OCI-LY1 (cell line): ENCODE data around the gene FZR1.
"Not testable (repeated sequence)": the region's sequence is repeated elsewhere in the genome, so short reads cannot be mapped to it uniquely, and the experiment has no call there.

Experiments used
- H2AFZ ChIP-seq: fragments of 200-600 bp; sonication (generic), shearing (Covaris generic); 2 replicates; pipeline ENCODE4 v1.6.0; 2014; ENCODE audit warnings: antibody characterized with exemption, mild to moderate bottlenecking, low read length
- H3F3A ChIP-seq: fragments of 200-600 bp; sonication (generic), shearing (Covaris generic); 2 replicates; pipeline ENCODE4 v1.6.0; 2014; ENCODE audit warnings: mild to moderate bottlenecking, antibody characterized with exemption, low read length, moderate library complexity; ENCODE audit not compliant: insufficient read depth
- H3K27ac ChIP-seq: fragments of 200-600 bp; sonication (generic); 2 replicates; pipeline ENCODE4 v1.5.1; 2014; ENCODE audit warnings: low read length, mixed run types, mild to moderate bottlenecking, low read depth; ENCODE audit not compliant: poor library complexity, severe bottlenecking
- H3K27me3 ChIP-seq: fragments of 200-600 bp; sonication (generic); 2 replicates; pipeline ENCODE4 v1.6.0; 2014; ENCODE audit warnings: antibody characterized with exemption, mild to moderate bottlenecking, low read length, moderate library complexity; ENCODE audit not compliant: insufficient read depth
- H3K36me3 ChIP-seq: fragments of 200-600 bp; sonication (generic); 2 replicates; pipeline ENCODE4 v1.6.1; 2014; ENCODE audit warnings: mild to moderate bottlenecking, antibody characterized with exemption, low read length, moderate library complexity, mixed read lengths; ENCODE audit not compliant: insufficient read depth
- H3K4me1 ChIP-seq: fragments of 200-600 bp; sonication (generic); 2 replicates; pipeline ENCODE4 v1.5.1; 2014; ENCODE audit warnings: mild to moderate bottlenecking, low read length, moderate library complexity; ENCODE audit not compliant: insufficient read depth, severe bottlenecking
- H3K4me2 ChIP-seq: fragments of 200-600 bp; sonication (generic), shearing (Covaris generic); 2 replicates; pipeline ENCODE4 v1.6.1; 2014; ENCODE audit warnings: low read length
- H3K4me3 ChIP-seq: fragments of 200-600 bp; sonication (generic); 2 replicates; pipeline ENCODE4 v1.5.1; 2014; ENCODE audit warnings: low read length, low read depth, mild to moderate bottlenecking, mixed read lengths; ENCODE audit not compliant: poor library complexity, severe bottlenecking
- H3K79me2 ChIP-seq: fragments of 200-600 bp; shearing (Covaris generic); 2 replicates; pipeline ENCODE4 v1.6.1; 2016; ENCODE audit warnings: mixed run types, low read length, mixed read lengths; ENCODE audit not compliant: insufficient read depth
- H3K9ac ChIP-seq: fragments of 200-600 bp; sonication (generic), shearing (Covaris generic); 2 replicates; pipeline ENCODE4 v1.6.1; 2014; ENCODE audit warnings: mild to moderate bottlenecking, low read length, mixed read lengths
- H3K9me2 ChIP-seq: fragments of 200-600 bp; sonication (generic), shearing (Covaris generic); 2 replicates; pipeline ENCODE4 v1.6.1; 2014; ENCODE audit warnings: low read depth, mild to moderate bottlenecking, low read length, mixed read lengths
- H3K9me3 ChIP-seq: fragments of 200-600 bp; shearing (Covaris generic); 2 replicates; pipeline ENCODE4 v1.6.1; 2014; ENCODE audit warnings: low read length, mixed read lengths
- H4K20me1 ChIP-seq: fragments of 200-600 bp; sonication (generic), shearing (Covaris generic); 2 replicates; pipeline ENCODE4 v1.6.0; 2016; ENCODE audit warnings: mild to moderate bottlenecking, low read length; ENCODE audit not compliant: insufficient read depth
- CTCF ChIP-seq: fragments of 200-600 bp; sonication (generic), shearing (Covaris generic); IDR thresholded peaks from 2 replicates; pipeline ENCODE4 v1.5.1; 2017; ENCODE audit warnings: mild to moderate bottlenecking, antibody characterized with exemption, low read length, moderate library complexity, mixed read lengths
- EZH2 ChIP-seq: fragments of 200-600 bp; sonication (generic), shearing (Covaris generic); IDR thresholded peaks from 2 replicates; pipeline ENCODE4 v1.8.0; 2017; ENCODE audit warnings: borderline replicate concordance, mixed run types, mild to moderate bottlenecking, antibody characterized with exemption, low read length, moderate library complexity, mixed read lengths

Gene FZR1

GRCh38 chr19:3506384-3507340, 551 bp downstream of the FZR1 start:
- Histone ChIP-seq H2AFZ (no peak overlapping the region), H3K36me3 (peaks cover 17% of the 10 kb centered on the region; the same call in 1 of the 2 replicates), H4K20me1 (no peaks in the 10 kb centered on the region), H3K9ac (peak overlapping the region; percentile 99), H3K4me3 (peak overlapping the region; percentile 99), H3K4me2 (peak overlapping the region; percentile 99), H3K9me2 (no peaks in the 10 kb centered on the region), H3K79me2 (peaks cover 11% of the 10 kb centered on the region), H3K27me3 (no peaks in the 10 kb centered on the region), H3F3A (no peaks in the 10 kb centered on the region), H3K9me3 (no peaks in the 10 kb centered on the region), H3K27ac (peak overlapping the region; percentile 36), H3K4me1 (peaks cover 21% of the 10 kb centered on the region)
- TF ChIP-seq CTCF (no peak), EZH2 (no peak)

GRCh38 chr19:3507371-3508120, 1.4 kb downstream of the FZR1 start:
- H3K9me2 ChIP-seq, result no peaks in the 10 kb centered on the region
- peaks cover 17% of the 10 kb centered on the region; the same call in 1 of the 2 replicates for H3K36me3 ChIP-seq
- peak overlapping the region; percentile 99 for H3K9ac ChIP-seq
- no peaks in the 10 kb centered on the region for H3K27me3 ChIP-seq
- TF ChIP-seq EZH2, result no peak
- no peak for TF ChIP-seq CTCF
- peaks cover 11% of the 10 kb centered on the region for H3K79me2 ChIP-seq
- no peaks in the 10 kb centered on the region for H3K9me3 ChIP-seq
- peaks cover 21% of the 10 kb centered on the region for H3K4me1 ChIP-seq
- no peaks in the 10 kb centered on the region for H4K20me1 ChIP-seq
- no peak overlapping the region for H2AFZ ChIP-seq
- no peaks in the 10 kb centered on the region for H3F3A ChIP-seq
- H3K4me3 ChIP-seq, result peak overlapping the region; percentile 99
- H3K4me2 ChIP-seq, result peak overlapping the region; percentile 99
- H3K27ac ChIP-seq, result peak overlapping the region; percentile 36

DNA sequence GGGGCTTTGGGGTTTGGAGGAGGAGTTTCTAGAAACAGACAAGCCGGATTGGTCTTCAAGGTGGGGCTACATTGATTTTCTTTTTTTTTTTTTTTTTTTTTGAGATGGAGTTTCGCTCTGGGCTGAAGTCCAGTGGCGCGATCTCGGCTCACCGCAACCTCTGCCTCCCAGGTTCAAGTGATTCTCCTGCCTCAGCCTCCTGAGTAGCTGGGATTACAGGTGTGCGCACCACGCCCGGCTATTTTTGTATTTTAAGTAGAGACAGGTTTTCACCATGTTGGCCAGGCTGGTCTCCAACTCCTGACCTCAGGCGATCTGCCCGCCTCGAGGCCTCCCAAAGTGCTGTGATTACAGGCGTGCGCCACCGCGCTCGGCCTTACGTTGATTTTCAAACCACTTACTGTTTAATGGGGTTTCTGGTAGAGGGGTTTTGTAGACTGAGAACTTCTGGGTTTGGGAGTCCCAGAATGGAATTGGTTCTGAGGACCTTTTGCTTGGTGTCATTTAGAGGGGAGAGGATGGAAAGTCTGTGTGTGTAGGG, 2.1 kb downstream of the FZR1 start:
- H3K9me2 ChIP-seq, H4K20me1 ChIP-seq, H3K4me3 ChIP-seq, H3K4me2 ChIP-seq, H3F3A ChIP-seq, H3K27ac ChIP-seq, H2AFZ ChIP-seq, H3K9ac ChIP-seq, H3K9me3 ChIP-seq, H3K27me3 ChIP-seq: not testable (repeated sequence)
- Histone ChIP-seq H3K4me1 (peaks cover 21% of the 10 kb centered on the region), H3K79me2 (peaks cover 11% of the 10 kb centered on the region), H3K36me3 (peaks cover 17% of the 10 kb centered on the region; the same call in 1 of the 2 replicates)
